ENCODE results near the gene ACR.
"Not testable (repeated sequence)": the region's sequence is repeated elsewhere in the genome, so short reads cannot be mapped to it uniquely, and the experiment has no call there.

ACR gene

GRCh38 chr22:50730013-50730891, 7.8 kb upstream of the ACR start:
- no peak overlapping the region for H3K27ac ChIP-seq
- DNase-seq (ENCODE audit: low read depth, low spot score) = no peak

GRCh38 chr22:50730941-50731661, 6.9 kb upstream of the ACR start:
- DNase-seq (ENCODE audit: low read depth, low spot score) = no peak
- H3K27ac ChIP-seq = no peak overlapping the region

GRCh38 chr22:50731811-50732624, 6.0 kb upstream of the ACR start:
- no peak for DNase-seq (ENCODE audit: low read depth, low spot score)
- H3K27ac ChIP-seq = no peak overlapping the region

GRCh38 chr22:50732681-50733080, 5.3 kb upstream of the ACR start:
- no peak overlapping the region for H3K27ac ChIP-seq
- DNase-seq (ENCODE audit: low read depth, low spot score) = no peak

GRCh38 chr22:50733521-50734342, 4.3 kb upstream of the ACR start:
- H3K27ac ChIP-seq = no peak overlapping the region
- no peak for DNase-seq (ENCODE audit: low read depth, low spot score)

GRCh38 chr22:50734343-50734771, 3.6 kb upstream of the ACR start:
- no peak for DNase-seq (ENCODE audit: low read depth, low spot score)

GRCh38 chr22:50734986-50735738, 2.8 kb upstream of the ACR start:
- no peak for DNase-seq (ENCODE audit: low read depth, low spot score)
- H3K27ac ChIP-seq = no peak overlapping the region

More at GRCh38 chr22:50734343-50734771, 3.6 kb upstream of the ACR start:
- H3K27ac ChIP-seq = no peak overlapping the region

- DNase-seq (ENCODE audit: low read depth, low spot score) = no peak
- H3K27ac ChIP-seq = no peak overlapping the region
Measured at GRCh38 chr22:50735739-50736030, 2.3 kb upstream of the ACR start.

- no peak for DNase-seq (ENCODE audit: low read depth, low spot score)
- no peak overlapping the region for H3K27ac ChIP-seq
Measured at GRCh38 chr22:50738649-50739227, 734 bp downstream of the ACR start.

GRCh38 chr22:50739279-50739691, 1.3 kb downstream of the ACR start:
- DNase-seq (ENCODE audit: low read depth, low spot score) = no peak
- H3K27ac ChIP-seq = no peak overlapping the region

GRCh38 chr22:50739894-50740293, 1.9 kb downstream of the ACR start:
- no peak for DNase-seq (ENCODE audit: low read depth, low spot score)
- H3K27ac ChIP-seq = no peak overlapping the region

GRCh38 chr22:50740714-50741113, 2.7 kb downstream of the ACR start:
- H3K27ac ChIP-seq; DNase-seq (ENCODE audit: low read depth, low spot score): not testable (repeated sequence)

- not testable (repeated sequence) for DNase-seq (ENCODE audit: low read depth, low spot score); H3K27ac ChIP-seq
Measured at GRCh38 chr22:50744424-50744823, 6.4 kb downstream of the ACR start.

GRCh38 chr22:50747521-50747920, 9.5 kb downstream of the ACR start:
- H3K27ac ChIP-seq; DNase-seq (ENCODE audit: low read depth, low spot score): not testable (repeated sequence)

GRCh38 chr22:50748630-50749029, 10.6 kb downstream of the ACR start:
- not testable (repeated sequence) for DNase-seq (ENCODE audit: low read depth, low spot score); H3K27ac ChIP-seq

GRCh38 chr22:50749302-50750074, 11.5 kb downstream of the ACR start:
- peak; percentile 36 for DNase-seq (ENCODE audit: low read depth, low spot score)
- H3K27ac ChIP-seq = not testable (repeated sequence)

GRCh38 chr22:50755251-50755650, 17.2 kb downstream of the ACR start:
- not testable (repeated sequence) for DNase-seq (ENCODE audit: low read depth, low spot score); H3K27ac ChIP-seq

GRCh38 chr22:50756406-50756805, 18.4 kb downstream of the ACR start:
- not testable (repeated sequence) for H3K27ac ChIP-seq; DNase-seq (ENCODE audit: low read depth, low spot score)
